HFFc6 (cell line): ENCODE data around the gene DNMT1. TPM values are rescaled to one million over a fixed set of nuclear protein-coding genes. Genes with fewer than 3 reads are reported as not detected.

Experiments
- DNase-seq: peaks from one replicate; pipeline ENCODE4 v3.0.0-alpha.2; 2018
- H3K27ac Mint-ChIP-seq: 2 replicates; pipeline ENCODE4 v1.8.0; 2020; ENCODE audit warnings: mild to moderate bottlenecking, mixed read lengths
- H3K27me3 Mint-ChIP-seq: 2 replicates; pipeline ENCODE4 v1.8.0; 2021; ENCODE audit warnings: mild to moderate bottlenecking, moderate library complexity, mixed read lengths; ENCODE audit not compliant: insufficient read depth
- H3K36me3 Mint-ChIP-seq: 2 replicates; pipeline ENCODE4 v1.8.0; 2021; ENCODE audit warnings: low read depth, mixed read lengths
- H3K4me1 Mint-ChIP-seq: 2 replicates; pipeline ENCODE4 v1.8.0; 2020; ENCODE audit warnings: low read depth, mixed read lengths
- H3K4me3 Mint-ChIP-seq: 2 replicates; pipeline ENCODE4 v1.8.0; 2020; ENCODE audit warnings: mild to moderate bottlenecking, moderate library complexity, mixed read lengths
- H3K9me3 Mint-ChIP-seq: 2 replicates; pipeline ENCODE4 v1.8.0; 2020; ENCODE audit warnings: mild to moderate bottlenecking, mixed read lengths
- CTCF ChIP-seq: fragments of 200-600 bp; sonication (generic); IDR thresholded peaks from 2 replicates; pipeline ENCODE4 v1.5.0; 2021; ENCODE audit warnings: antibody characterized with exemption, mild to moderate bottlenecking
- total RNA-seq, 6 experiments: library from RNA; stranded (reverse); fragmentation: NEBNext Ultra II Directional; extraction: Animal tissue kit (Norgen Biotek cat#: 25700); gene quantifications; 2 replicates in 1 of 6; 3 replicates in 5 of 6; pipeline ENCODE4 v1.2.3, GENCODE V29; 2021

DNMT1 gene
- total RNA-seq, 6 experiments from 2014 or later, result 74.5 to 135 (median 125) TPM

GRCh38 chr19:10189616-10190015 is 5.1 kb downstream of the DNMT1 start:
- Mint-ChIP-seq H3K36me3 (peaks cover 14% of the 10 kb centered on the region), H3K27ac (no peak overlapping the region), H3K9me3 (no peaks in the 10 kb centered on the region), H3K27me3 (peaks cover under 1% of the 10 kb centered on the region), H3K4me3 (no peak overlapping the region), H3K4me1 (peaks cover 34% of the 10 kb centered on the region)
- no peak for TF ChIP-seq CTCF
- no peak for DNase-seq

- Mint-ChIP-seq H3K27ac (no peak overlapping the region), H3K36me3 (peaks cover 7% of the 10 kb centered on the region; the same call in 1 of the 2 replicates), H3K27me3 (no peaks in the 10 kb centered on the region; the same call in 1 of the 2 replicates), H3K4me1 (peaks cover 23% of the 10 kb centered on the region), H3K4me3 (no peak overlapping the region), H3K9me3 (no peaks in the 10 kb centered on the region)
- no peak for TF ChIP-seq CTCF
- no peak for DNase-seq
Measured at GRCh38 chr19:10187315-10187714, 7.4 kb downstream of the DNMT1 start.

- Mint-ChIP-seq H3K27ac (no peak overlapping the region), H3K36me3 (peaks cover 2% of the 10 kb centered on the region; the same call in 1 of the 2 replicates)
Measured at GRCh38 chr19:10184636-10185035, 10.1 kb downstream of the DNMT1 start.

GRCh38 chr19:10183926-10184325 is 10.8 kb downstream of the DNMT1 start:
- Mint-ChIP-seq H3K9me3 (no peaks in the 10 kb centered on the region), H3K4me3 (no peak overlapping the region), H3K27ac (no peak overlapping the region; the same call in 1 of the 2 replicates), H3K27me3 (no peaks in the 10 kb centered on the region; the same call in 1 of the 2 replicates), H3K36me3 (no peaks in the 10 kb centered on the region), H3K4me1 (peaks cover 6% of the 10 kb centered on the region)
- TF ChIP-seq CTCF, result no peak
- no peak for DNase-seq

More at GRCh38 chr19:10184636-10185035, 10.1 kb downstream of the DNMT1 start:
- DNase-seq, result no peak
- TF ChIP-seq CTCF, result no peak
- Mint-ChIP-seq H3K9me3 (no peaks in the 10 kb centered on the region), H3K4me1 (peaks cover 8% of the 10 kb centered on the region), H3K27me3 (no peaks in the 10 kb centered on the region; the same call in 1 of the 2 replicates), H3K4me3 (no peak overlapping the region)

GRCh38 chr19:10182847-10183246 is 11.9 kb downstream of the DNMT1 start:
- Mint-ChIP-seq H3K9me3 (no peaks in the 10 kb centered on the region), H3K4me3 (no peak overlapping the region), H3K27ac (no peak overlapping the region), H3K36me3 (no peaks in the 10 kb centered on the region), H3K4me1 (no peaks in the 10 kb centered on the region), H3K27me3 (no peaks in the 10 kb centered on the region; the same call in 1 of the 2 replicates)
- no peak for DNase-seq
- no peak for TF ChIP-seq CTCF
